ENCODE results near the gene SLC27A5.
"Not testable (repeated sequence)": the region's sequence is repeated elsewhere in the genome, so short reads cannot be mapped to it uniquely, and the experiment has no call there.

Gene SLC27A5

DNA sequence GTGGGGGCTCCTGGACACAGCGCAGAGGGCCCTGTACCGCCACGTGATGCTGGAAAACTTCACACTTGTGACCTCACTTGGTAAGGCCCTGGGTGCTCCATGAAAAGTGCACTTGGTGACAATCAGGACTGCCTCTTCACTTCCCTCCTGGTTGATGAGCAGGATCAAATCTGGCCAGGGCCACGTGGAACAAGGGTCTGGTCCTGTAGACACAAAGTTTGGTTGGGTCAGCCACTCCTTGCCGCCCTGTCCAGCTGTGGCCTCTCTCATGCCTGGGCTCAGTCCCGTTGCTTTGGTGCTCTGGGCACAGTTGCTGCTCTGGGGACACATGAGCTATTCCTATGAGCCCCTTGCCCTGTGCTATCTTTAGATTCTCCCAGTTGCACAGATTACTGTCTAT lies 58.0 kb downstream of the SLC27A5 start:
- H3K4me3 ChIP-seq (ENCODE audit: low read depth, low read length), result no peak overlapping the region
- peaks cover 8% of the 10 kb centered on the region for H3K36me3 ChIP-seq
- TF ChIP-seq CTCF (IDR thresholded peaks at IDR 0.05; ENCODE audit: low read depth, low read length), result no peak
- no peak overlapping the region for H3K27ac ChIP-seq
- no peak for DNase-seq
- H3K9me3 ChIP-seq (ENCODE audit: severe bottlenecking), result peaks cover 14% of the 10 kb centered on the region
- no peaks in the 10 kb centered on the region for H3K27me3 ChIP-seq (ENCODE audit: insufficient read depth, low read depth, severe bottlenecking)

- Histone ChIP-seq H3K36me3 (peaks cover 5% of the 10 kb centered on the region), H3K27ac (peak within 1 kb of the TSS; percentile 45), H3K9me3 (ENCODE audit: severe bottlenecking) (peaks cover 25% of the 10 kb centered on the region), H3K27me3 (ENCODE audit: insufficient read depth, low read depth, severe bottlenecking) (no peaks in the 10 kb centered on the region), H3K4me3 (ENCODE audit: low read depth, low read length) (peak within 1 kb of the TSS; percentile 85)
- peak; percentile 97 for DNase-seq
- no peak for TF ChIP-seq CTCF (IDR thresholded peaks at IDR 0.05; ENCODE audit: low read depth, low read length)
These were observed 60.3 kb downstream of the SLC27A5 start, which contains the start of gene ZNF324B for GRCh38 chr19:58451358-58452101. Gene ZNF324B, plus strand, starts transcription at chr19:58451622. Its CDS starts 2,080 bp downstream, at chr19:58453702.

- peak overlapping the region; percentile 85 for H3K4me3 ChIP-seq (ENCODE audit: low read depth, low read length)
- H3K27ac ChIP-seq, result no peak overlapping the region
- no peak for DNase-seq
- H3K27me3 ChIP-seq (ENCODE audit: insufficient read depth, low read depth, severe bottlenecking), result no peaks in the 10 kb centered on the region
- H3K36me3 ChIP-seq, result peaks cover 3% of the 10 kb centered on the region; the same call in 1 of the 2 replicates
- peaks cover 25% of the 10 kb centered on the region for H3K9me3 ChIP-seq (ENCODE audit: severe bottlenecking)
- TF ChIP-seq CTCF (IDR thresholded peaks at IDR 0.05; ENCODE audit: low read depth, low read length), result no peak
These were observed 60.9 kb downstream of the SLC27A5 start for GRCh38 chr19:58450856-58451357.

DNA sequence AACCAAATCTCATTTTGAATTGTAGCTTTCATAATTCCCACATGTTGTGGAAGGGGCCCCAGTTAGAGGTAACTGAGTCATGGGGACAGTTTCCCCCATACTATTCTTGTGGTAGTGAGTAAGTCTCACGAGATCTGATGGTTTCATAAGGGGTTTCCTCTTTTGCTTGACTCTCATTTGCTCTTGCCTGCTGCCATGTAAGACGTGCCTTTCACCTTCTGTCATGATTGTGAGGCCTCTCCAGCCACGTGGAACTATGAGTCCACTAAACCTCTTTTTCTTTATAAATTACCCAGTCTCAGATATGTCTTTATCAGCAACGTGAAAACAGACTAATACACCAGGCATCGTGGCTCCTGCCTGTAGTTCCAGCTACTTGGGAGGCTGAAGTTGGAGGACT lies 61.8 kb downstream of the SLC27A5 start:
- not testable (repeated sequence) for DNase-seq; H3K36me3 ChIP-seq; H3K27me3 ChIP-seq (ENCODE audit: insufficient read depth, low read depth, severe bottlenecking); H3K4me3 ChIP-seq (ENCODE audit: low read depth, low read length); H3K27ac ChIP-seq
- peaks cover 25% of the 10 kb centered on the region for H3K9me3 ChIP-seq (ENCODE audit: severe bottlenecking)

DNA sequence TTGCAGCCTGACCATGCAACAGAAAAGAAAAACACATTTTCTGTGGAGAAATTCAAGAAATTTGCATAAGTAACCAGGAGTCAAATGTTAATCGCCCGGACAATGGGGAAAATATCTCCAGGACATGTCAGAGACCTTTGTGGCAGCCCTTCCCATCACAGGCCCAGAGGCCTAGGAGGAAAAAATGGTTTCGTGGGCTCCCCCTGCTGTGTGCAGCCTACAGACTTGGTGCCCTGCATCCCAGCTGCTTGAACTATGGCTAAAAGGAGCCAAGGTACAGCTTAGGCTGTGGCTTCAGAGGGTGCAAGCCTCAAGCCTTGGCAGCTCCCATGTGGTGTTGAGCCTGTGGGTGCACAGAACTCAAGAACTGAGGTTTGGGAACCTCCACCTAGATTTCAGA lies 62.9 kb downstream of the SLC27A5 start:
- H3K27me3 ChIP-seq (ENCODE audit: insufficient read depth, low read depth, severe bottlenecking); H3K4me3 ChIP-seq (ENCODE audit: low read depth, low read length); H3K36me3 ChIP-seq; H3K27ac ChIP-seq; DNase-seq: not testable (repeated sequence)
- H3K9me3 ChIP-seq (ENCODE audit: severe bottlenecking), result peaks cover 25% of the 10 kb centered on the region
